VCaP (cell line): ENCODE results near the gene NABP1.

Experiments used
- H3K27ac ChIP-seq: fragments of 450-650 bp; 2 replicates; pipeline ENCODE4 v1.5.1; 2017
- CTCF ChIP-seq: fragments of 450-650 bp; conservative IDR thresholded peaks from 2 replicates; pipeline ENCODE4 v1.5.1; 2017; ENCODE audit warnings: mild to moderate bottlenecking, moderate library complexity

Gene NABP1

GRCh38 chr2:191724015-191724414 is 46.1 kb downstream of the NABP1 start:
- H3K27ac ChIP-seq, result no peak overlapping the region
- TF ChIP-seq CTCF, result no peak

GRCh38 chr2:191728750-191729624 is 51.1 kb downstream of the NABP1 start:
- no peak overlapping the region for H3K27ac ChIP-seq
- TF ChIP-seq CTCF, result no peak

- no peak overlapping the region for H3K27ac ChIP-seq
- no peak for TF ChIP-seq CTCF
Observed at GRCh38 chr2:191730263-191730662, 52.3 kb downstream of the NABP1 start.
